HG03175 (cell line): ENCODE measurements around the gene DVL2.

Source experiments
- ATAC-seq: cut with Tn5 transposase; IDR thresholded peaks from one replicate; pipeline ENCODE4 v1.9.1; 2021; ENCODE audit warnings: mild to moderate bottlenecking, moderate library complexity; ENCODE audit not compliant: unreplicated experiment

Gene DVL2

DNA sequence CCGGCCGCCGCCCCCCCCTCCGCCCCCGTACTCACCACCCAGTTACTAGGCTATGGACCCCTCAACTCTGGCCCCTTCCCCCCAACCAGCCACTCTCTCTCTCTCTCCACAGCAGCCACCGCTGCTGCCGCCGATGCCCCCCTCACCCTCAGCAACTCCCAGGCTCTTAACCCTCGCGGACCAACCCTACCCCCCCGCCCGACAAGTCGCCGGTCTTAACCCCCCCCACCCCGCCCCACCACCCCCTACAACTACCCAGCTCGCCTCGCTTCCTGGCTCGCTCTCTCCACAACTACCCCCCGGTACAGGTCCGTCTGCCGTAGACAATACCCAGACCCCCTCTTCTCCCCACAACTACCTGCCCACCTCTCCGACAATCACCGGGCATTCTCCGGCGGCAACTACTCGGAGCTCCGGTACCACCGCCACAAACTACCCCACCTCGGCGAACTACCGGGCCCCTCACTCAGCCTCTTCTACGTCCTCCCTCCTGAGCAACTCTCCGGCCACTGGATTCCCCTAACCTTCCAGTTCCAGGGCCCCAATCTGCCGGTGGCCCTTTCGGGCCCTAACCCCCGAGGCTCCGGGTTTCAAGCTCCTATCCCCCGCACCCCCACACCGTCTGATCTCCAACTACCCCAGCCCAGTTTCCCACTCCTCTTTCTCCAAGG lies 4.2 kb upstream of the DVL2 start:
- ATAC-seq, result no peak

DNA sequence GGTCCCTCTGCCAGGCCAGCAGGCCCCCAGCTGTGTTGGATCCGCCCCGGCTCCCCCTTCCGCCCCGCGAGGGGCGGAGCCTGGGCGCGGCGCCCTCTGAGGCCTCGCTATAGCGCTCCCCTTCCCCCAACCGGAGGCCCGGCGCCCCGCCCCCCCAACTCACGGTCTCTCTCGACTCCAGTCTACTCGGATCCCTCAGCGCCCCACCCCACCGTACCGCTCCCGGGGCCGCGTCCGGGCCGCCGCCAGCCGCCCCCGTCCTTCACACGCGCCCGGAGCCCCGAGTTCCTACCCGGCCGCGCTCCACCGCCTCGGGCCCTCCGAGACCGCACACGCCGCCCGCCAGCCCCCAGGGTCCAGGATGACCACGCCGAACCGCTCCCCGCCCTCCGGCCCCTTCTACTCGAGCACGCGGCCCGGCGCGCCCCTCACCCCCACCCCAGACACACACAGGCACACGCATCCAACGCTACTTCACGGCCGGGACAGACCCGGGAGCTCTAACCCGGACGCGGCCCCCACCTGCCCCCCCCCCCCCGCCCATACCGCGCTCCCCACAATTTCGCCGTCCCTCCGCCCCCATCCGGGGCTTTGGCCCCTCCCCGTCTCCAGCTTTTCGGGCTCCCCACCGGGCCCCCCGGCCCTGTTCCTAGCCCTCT lies 3.6 kb upstream of the DVL2 start:
- ATAC-seq, result no peak

DNA sequence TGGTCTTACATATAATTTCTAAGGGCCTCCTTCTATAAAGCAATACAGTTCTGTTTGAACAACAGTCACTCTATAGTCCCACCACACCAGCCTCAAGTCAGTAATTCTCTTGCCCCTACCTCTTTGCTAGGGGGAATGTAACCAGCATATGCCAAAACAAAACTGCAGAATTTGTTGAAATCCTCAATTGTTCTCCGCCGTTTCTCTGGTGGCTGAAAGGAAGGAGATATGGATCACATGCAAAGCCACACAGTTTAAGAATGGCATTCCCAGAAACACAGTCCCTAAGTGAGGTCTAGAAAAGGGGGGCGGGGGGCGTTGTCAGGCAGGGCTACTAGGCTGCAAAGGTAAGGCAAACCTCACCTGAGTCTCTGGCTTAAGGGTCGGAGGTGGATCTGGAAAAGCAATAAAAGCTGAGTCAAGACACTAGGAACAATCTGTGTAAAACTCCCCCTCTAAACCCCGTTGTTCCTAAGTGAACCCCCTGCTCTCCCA lies 3.0 kb upstream of the DVL2 start:
- ATAC-seq, result no peak

DNA sequence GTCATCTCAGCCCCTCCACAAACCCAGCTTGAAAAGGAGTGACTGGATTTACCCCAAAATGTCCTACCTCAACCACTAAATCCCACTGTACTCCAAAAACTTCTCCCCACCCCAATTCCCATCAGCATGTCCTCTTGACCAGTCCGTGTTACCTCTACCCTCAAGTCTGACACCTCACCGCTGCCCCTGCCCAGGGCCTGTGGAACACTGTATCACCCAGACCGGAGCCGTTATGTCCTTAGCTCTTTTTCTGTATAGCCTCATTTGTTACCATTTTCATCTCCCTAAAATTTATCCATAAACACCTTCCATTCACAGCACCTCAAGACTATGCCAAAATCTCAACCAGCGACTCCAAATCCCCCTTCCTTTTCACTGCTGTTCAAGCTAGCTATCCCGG lies 2.5 kb upstream of the DVL2 start:
- ATAC-seq, result no peak

DNA sequence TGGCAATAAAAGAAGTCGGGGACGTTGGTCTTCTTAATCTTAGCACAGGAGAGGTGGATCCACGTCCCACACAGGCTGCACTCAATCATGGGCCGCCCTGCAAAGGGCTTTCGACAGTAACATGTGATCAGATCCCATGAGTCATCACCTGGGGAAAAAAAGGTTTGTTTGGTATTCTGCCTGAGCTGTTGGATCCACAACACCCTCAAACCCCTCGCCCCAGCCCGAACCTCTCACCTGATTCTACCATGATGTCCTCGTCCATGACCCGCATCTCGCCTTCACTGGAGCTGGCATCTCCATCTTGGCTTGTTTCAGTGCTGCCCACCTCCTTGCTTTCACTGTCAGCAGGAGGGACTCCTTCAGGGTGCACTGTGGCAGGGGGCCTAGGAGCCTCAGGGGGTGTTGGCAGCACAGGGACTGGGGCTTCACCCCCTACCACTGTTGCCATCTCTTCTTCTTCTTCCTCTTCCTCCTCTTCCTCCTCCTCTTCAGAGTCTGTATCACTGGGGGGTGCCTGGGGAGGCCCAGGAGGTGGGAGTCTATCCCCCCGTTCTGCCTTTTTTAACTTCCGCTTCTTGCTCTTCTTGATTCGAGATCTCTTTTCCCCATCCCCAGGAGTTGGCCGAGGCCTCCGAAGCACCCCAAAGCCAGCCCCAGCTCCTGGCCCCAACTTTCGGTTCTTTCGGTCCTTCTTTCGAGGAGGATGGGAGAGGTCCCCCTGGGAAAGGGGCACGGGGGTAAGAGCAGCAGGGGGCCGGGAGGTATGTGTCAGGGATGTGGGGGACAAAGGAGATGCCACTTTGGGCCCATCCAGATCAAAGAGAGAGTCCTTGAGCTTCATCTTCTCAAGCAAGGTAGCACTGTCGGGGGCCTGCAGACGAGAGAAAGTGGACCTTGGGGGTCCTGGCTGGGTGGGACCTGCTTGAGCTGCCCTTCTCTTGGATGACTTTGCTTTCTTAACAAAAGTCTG lies 1.7 kb upstream of the DVL2 start:
- ATAC-seq, result no peak

DNA sequence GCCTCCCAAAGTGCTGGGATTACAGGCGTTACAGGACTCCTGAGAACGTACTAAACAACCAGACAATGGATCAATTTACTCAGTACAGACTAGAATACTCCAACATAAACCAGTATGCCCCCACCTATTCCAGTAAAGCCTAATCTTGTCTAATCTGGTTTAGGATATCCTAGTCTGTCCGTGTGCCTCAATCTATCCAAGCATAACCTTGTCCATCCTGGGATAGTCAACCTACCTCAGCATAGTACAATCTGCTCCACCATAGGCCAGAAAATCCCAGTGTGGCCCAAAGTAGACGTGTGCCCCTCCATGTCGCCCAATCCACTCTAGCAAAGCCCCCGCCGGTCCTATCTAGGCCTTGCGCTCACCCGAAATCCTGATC lies 625 bp downstream of the DVL2 start:
- ATAC-seq, result no peak

DNA sequence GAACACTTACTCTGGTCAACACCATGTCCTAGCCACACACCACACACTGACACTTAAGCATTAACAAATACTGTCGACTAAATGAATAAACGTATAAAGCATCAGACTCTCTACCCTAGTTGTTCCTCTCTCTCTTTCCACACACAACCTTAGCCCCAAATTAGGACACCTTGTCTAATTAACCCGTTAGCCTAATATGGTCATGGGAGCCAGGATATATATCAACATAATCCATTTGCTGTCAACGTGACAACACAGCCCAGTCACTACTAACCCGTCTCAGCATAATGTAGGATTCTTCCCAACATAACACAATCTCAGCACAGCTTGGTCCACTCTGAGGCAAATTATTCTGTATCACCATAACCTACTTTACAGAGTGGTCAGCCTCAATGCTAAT lies 2.2 kb downstream of the DVL2 start:
- no peak for ATAC-seq

DNA sequence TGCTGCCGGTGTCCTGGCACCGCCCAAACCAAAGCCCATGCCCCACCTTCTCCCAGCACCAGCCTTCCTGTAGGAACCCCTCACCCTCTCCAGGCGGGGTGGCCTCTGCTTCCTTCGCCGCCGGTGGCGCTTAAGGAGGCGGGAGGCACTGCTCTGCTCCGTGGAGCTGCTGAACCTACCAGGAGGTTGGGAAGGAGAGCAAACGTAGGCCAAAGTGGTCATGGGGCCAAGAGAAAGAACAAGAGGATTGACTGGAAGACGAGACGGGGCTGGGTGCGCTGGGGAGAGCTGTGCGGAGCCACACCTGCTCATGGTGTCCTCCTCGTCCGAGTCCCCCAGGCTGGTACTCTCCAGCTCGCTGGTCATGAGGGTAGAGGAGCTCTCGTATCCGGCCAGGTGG lies 4.8 kb downstream of the DVL2 start:
- ATAC-seq, result no peak

DNA sequence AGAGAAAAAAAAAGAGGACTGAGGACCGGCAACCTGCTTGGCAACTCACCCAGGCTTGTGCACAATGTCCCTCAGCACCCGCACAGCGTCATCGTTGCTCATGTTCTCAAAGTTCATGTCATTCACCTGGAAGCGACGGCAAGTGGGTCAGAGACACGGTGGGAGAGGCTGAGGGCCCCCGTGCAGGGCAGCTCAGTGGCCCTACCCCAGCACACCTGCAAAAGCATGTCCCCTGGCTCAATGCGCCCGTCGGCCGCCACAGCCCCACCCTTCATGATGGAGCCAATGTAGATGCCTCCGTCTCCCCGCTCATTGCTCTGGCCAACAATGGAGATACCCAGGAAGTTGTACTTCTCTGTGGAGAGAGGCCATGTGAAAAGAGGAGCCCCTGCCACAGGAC lies 5.4 kb downstream of the DVL2 start:
- ATAC-seq, result no peak

DNA sequence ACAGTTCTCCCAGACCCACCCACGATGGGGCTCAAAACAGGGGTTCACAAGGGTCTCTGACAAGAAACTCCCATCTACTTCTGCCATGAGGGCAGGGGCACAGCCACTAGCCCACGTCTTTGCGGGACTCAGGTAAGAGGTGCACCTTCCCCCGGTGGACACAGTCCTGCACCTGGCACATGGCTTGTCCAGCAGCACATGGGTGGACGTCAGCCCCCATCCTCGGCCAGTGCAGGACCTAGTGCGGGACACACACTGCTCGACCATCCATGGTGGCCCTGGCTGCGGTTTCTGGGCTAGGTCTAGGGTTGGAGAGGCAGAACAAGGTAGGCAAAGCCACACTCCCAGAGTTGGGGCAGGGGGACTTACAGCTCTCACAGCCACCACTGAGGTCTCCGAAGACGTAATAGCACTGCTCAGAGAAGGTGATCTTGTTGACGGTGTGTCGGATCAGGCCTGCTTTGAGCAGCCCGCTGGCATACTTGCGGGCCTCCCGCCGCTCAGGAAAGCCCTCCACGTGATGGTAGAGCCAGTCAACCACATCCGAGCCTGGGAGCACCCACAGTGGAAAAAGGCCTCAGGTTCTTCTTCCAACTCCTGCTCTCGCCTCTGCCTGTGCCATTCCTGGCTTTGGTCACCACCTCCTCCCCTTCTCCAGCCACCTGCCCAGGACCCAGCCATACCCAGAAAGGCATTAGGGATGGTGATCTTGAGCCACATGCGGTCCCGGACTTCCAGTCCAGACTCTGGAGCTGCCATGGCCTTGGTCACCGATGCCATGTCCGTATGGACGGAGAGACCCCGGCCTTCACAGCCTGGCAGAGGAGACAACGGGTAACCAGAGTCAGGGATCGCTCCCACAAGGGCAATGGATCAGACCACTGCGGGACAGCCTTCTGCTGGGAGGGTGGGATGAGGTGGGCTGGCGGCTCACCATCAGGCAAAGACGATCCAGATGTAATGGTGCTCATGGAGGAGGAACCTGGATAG lies 7.3 kb downstream of the DVL2 start:
- ATAC-seq, result no peak

DNA sequence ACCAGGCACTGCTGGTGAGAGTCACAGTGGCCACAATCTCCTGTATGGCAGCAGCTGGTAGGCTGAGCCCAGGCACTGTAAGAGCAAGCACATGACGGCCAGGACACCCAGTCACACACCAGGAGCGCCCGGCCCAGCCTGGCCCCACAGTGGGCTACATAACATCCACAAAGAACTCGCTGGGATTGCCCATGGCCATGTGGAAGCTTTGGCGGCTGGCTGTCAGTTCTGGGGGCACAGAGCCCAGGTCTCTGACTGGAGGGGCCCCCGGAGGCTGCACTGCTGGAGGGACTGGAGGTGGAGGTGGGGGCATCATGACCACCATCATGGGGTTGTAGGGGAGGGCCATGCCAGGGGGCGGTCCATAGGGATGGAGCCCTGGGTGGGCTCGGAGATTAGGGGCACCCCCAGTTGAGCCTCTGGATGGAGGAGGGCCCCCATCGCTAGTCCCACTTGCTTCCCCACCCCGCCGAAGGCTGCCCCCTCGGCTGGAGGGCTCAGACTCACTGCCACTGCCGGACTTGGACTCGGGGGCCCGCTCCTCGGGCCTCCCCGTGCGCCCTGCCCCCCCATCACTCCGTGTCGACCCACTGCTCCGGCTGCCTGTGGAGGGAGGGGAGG lies 8.5 kb downstream of the DVL2 start:
- ATAC-seq, result no peak

DNA sequence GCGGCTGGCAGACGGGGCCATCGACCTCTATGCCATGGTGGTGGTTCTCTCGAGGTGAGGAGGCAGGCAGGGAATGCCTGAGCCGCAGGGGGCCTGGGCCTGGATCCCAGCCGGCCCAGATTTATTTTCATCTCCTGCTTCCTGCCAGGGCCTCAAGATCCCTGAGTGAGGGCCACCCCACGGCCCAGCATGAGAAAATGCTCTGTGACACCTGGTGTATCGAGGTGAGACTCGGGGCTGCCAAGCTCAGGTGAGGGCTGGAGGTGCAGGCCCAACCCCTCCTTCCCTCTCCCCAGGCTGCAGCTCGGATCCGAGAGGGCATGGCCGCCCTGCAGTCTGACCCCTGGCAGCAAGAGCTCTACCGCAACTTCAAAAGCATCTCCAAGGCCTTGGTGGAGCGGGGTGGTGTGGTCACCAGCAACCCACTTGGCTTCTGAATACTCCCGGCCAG lies 9.6 kb downstream of the DVL2 start:
- no peak for ATAC-seq

DNA sequence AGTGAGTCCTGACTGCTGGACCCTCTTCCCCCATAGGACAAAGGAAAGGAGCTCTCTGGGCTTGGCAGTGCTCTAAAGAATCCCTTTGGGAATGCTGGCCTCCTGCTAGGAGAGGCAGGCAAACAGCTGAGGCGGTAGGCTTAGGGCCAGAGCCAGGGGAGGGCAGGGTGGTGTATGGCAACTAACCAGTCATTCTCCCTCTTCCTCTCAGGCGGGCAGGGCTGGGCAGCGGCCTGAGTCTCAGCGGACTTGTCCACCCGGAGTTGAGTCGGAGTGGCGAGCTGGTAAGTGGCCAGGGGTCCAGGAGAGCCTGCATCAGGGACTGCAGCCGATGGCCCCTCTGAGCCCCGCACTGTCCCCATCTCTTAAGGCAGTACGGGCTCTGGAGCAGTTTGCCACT lies 10.2 kb downstream of the DVL2 start:
- ATAC-seq, result no peak

DNA sequence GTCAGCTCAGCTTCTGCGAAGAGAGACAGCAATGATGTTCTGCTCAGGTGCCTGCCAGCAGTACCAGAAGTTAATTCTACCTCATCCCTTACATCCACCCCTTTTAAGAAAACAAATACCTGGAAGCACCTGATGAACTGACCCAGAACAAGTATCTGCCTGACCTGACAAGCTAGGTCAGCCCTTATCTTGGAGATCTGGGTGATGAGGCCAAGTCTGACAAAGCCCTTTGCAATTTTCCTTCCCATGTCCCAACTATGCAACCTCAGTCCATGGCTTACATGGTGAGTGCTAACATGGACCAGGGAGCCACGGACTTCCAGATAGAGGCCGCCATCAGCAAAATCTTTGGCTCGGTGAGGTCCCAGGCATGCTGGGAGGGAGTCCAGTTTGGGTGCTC lies 10.9 kb downstream of the DVL2 start:
- ATAC-seq, result no peak

DNA sequence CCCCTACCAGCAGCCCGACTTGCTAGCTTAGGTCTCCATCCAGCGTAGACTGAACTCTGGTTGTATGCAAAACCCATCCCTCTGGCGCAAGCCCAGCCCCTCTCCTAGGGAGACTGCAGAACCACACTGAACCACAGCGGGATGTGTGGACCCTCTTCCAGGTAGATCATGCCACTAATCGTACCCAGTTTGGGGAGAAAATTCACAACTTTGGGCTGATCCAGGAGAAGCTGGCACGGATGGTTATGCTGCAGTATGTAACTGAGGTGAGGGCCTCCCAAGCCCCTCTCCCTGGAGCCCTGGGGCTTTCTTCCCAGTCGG lies 11.4 kb downstream of the DVL2 start:
- no peak for ATAC-seq

DNA sequence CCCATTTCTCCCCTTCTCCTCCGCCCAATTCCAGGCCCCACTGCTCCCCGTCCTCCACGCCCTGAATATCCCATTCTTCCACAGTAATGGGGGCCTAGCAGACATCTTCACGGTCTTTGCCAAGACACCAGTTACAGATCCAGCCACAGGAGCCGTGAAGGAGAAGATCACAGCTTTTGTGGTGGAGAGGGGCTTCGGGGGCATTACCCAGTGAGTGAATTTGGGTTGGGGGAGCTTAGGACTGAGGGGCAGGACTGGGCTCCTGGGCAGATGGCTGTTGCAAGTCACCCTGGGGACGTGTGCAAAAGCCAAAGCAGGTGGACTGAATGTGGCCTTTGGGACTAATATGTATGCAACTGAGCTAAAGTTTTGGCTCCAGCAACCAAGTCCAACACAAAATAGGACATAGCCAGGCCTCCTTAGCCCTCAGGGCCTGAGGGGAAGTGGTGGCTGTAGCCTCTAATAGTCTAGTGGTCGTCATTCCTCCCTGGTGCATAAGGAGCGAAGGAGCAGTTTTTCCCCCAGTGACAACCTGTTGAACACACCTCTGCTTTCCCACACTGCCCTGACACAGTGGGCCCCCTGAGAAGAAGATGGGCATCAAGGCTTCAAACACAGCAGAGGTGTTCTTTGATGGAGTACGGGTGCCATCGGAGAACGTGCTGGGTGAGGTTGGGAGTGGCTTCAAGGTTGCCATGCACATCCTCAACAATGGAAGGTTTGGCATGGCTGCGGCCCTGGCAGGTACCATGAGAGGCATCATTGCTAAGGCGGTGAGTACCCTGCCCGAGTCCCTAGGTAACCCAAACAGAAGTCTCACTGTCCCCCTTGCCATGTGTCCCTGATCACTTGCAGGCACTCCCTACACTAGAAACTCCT lies 12.0 kb downstream of the DVL2 start:
- no peak for ATAC-seq

DNA sequence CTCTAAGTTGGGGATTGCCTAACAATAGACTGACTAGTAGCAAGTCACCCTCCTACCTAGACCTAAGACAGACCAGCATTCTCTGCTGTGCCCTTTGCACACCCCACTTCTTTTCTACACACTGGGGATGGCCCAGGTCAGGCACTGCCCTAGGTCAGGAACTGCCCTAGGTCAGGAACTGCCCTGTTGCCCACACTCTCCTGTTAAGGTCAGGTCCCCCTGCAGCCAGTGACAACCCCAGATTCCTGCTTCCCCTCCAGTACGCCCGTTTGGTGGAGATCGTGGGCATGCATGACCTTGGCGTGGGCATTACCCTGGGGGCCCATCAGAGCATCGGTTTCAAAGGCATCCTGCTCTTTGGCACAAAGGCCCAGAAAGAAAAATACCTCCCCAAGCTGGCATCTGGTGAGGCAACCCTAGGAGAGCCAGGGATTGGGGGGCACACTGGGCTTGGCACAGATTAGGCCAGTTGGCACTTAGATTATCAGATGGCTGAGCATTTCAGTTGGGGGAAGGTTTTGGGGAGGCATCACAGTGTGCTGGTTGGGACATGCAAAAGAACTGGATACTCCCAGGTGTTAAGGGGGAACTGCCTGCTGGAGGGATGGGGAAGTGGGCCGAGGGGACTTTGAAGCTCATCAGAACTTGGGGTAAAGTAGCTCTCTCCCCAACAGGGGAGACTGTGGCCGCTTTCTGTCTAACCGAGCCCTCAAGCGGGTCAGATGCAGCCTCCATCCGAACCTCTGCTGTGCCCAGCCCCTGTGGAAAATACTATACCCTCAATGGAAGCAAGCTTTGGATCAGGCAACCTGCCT lies 12.8 kb downstream of the DVL2 start:
- ATAC-seq, result no peak

DNA sequence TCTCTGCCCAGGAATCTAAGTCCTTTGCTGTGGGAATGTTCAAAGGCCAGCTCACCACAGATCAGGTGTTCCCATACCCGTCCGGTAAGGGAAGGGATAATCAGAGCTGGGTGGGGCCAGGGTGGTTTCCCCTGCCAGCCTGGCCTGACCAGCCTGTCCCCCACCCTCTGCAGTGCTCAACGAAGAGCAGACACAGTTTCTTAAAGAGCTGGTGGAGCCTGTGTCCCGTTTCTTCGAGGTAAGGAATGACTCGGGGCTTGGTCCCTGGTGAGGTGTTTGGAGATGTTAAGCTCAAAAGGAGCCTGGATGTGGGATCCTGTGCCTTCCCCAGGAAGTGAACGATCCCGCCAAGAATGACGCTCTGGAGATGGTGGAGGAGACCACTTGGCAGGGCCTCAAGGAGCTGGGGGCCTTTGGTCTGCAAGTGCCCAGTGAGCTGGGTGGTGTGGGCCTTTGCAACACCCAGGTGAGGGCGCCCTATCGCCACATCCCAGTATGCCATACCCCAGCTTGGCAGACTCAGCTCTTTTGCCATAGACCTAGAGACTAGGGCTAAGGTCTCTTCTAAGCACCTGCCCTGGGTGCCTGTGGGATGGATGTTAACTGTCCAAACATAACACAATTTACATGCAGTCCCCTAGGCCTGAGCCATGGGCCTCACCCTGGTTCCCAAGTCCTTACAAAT lies 13.6 kb downstream of the DVL2 start:
- no peak for ATAC-seq
